ENCODE measurements around the gene TRAPPC14.
A peak's percentile ranks its signal among the peaks of the same experiment; 100 is the strongest.
"Not testable (repeated sequence)": the region's sequence is repeated elsewhere in the genome, so short reads cannot be mapped to it uniquely, and the experiment has no call there.

Gene TRAPPC14

DNA sequence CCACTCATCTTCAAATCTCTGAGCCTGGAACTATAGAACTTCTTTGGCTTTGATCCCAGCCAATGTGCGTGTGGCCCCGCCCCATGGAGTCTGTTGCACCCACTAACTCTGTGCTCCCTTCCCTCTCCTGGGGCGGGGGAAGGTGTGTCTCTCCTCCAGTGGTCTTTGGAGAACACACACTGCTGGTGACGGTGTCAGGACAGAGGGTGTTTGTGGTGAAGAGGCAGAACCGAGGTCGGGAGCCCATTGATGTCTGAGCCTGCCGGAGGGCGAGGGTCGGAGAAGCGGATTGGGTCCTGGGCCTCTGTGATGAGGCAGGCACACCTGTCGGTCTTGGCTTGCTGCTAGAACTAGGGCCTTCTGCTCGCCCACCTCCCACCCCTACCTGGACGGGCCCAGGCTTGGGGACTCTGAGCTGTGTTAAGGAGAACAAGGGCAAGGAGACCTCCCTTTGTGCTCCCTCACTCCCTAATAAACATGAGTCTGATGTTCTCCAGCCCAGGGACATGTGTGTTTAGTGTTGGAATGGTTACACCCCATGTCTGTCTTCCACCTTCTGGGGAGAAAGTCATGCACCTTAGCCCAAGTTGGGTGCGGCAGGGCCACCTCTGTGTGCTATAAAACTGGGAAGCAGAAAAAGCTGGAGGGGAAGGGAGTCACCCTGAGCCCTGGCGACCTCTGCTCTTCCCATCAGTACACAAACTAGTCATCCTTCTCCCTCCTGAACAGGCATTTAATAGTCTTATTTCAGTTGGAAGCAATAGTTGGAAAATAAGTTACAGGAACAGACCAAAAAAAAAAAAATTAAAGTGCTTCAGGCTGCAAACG, 4.6 kb downstream of the TRAPPC14 start:
- DNase-seq (ENCODE audit: low read depth), result no peak

DNA sequence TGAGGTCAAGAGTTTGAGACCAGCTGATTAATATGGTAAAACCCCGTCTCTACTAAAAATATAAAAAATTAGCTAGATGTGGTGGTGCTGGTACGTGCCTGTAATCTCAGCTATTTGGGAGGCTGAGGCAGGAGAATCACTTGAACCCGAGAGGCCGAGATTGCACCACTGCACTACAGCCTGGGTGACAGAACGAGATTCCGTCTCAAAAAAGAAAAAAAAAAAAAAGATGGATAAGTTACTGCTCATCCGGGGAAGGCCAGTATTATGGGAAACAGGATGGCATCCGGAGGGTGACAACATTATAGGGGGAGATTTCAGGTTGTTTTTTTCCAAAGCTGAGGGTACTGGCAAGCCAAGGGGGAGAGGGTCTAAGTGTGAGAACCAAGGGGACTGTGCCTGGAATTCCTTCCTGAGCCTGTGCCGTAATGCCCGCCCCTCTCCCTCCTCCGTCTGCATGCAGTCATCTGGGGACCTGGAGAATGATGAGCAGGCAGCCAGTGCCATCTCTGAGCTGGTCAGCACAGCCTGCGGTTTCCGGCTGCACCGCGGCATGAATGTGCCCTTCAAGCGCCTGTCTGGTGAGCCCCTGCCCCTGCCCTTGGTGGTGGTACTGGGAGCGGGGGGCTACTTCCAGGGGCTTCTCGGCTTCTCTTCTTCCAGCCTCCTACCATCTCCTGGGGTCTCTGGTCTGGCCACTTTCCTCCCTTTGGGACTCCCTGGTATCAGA, 5.4 kb downstream of the TRAPPC14 start:
- DNase-seq (ENCODE audit: low read depth), result no peak

DNA sequence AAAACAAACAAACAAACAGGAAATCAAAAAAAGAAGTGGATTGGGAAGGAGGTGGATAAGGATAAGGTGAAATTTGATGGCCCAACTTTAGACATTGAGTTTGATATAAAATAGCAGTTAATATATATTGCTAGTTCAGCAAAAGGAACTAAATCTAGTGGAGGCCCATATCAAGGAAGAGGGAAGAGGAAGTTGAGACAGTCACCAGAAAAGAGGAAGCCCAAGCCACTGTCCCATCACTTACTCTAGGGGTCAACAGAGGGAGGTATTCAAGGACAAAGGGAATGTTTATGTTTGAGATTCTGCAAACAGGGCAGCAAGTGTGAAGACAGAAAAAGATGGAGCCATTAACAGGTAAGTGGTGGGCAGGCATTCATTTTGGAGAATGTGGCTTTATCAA, 6.1 kb downstream of the TRAPPC14 start:
- DNase-seq (ENCODE audit: low read depth), result no peak

DNA sequence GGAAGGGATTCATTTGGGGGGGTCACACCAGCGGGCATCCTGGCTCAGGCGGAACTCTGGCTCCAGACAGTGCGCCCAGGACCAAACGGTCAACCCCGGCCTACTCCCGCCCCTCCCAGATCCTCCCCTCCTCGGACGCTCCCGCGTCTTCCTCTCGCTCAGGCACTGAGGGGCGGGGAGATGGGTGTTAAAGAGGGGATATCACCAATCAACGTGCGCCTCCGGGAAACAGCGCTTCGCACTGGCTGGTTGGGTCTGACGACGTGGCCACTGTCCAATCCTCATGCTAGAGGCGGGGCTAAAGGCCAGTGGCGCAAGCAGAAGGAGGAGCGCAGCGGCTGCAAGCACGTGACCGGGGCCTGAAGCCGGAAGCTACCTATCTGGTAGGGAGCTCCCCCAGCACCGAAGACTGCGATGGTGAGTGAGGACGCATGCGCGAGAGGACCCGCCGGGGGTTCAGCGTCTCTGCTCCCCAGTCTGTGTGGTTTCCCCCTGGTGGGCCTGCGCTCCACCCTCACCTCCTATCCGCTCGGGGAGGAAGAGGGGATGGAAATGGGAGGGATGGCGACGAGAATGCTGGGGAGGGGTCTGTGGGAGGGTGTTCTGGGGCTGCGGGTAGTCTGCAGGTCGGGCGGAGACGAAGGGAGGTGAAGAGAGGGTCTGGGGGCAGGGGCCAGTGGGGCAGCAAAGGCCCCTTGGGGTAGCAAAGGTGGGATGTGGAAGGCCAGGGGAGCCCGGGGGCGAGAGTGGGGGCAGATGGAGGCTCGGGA, 9.8 kb downstream of the TRAPPC14 start, which contains the start of gene LAMTOR4:
Gene LAMTOR4 (plus strand): TSS at position 360 of the 770 bp plus-strand sequence. CDS start 55 bp downstream, at position 415.
- DNase-seq (ENCODE audit: low read depth), result peak; percentile 96

DNA sequence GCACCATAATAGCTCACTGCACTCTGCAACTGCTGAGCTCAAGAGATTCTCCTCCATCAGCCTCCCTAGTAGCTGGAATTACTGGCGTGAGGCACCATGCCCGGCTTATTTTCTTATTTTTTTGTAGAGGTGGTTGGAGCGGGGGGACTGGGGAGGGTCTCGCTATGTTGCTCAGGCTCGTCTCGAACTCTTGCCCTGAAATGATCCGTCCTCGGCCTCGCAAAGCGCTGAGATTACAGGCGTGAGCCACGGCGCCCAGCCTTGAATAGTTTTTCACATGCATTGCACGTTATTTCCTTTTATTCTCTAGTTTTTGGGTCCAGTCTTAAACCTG, 10.3 kb downstream of the TRAPPC14 start:
- no peak for DNase-seq (ENCODE audit: low read depth)

DNA sequence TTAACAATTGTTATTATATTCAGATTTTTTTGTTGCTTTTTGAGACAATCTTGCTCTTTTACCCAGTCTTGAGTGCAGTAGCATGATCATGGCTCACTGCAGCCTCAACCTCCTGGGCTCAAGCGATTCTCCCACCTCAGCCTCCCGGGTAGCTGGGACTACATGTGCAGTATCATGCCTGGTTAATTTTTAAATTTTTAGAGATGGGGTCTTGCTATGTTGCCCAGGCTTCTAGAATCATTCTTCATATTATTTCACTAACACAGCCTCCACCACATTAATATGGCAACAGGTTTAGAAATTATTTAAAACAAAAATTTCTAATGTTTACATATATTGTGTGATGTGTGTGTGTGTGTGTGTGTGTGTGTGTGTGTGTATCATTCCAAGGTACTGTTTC, 11.2 kb downstream of the TRAPPC14 start:
- DNase-seq (ENCODE audit: low read depth), result no peak

DNA sequence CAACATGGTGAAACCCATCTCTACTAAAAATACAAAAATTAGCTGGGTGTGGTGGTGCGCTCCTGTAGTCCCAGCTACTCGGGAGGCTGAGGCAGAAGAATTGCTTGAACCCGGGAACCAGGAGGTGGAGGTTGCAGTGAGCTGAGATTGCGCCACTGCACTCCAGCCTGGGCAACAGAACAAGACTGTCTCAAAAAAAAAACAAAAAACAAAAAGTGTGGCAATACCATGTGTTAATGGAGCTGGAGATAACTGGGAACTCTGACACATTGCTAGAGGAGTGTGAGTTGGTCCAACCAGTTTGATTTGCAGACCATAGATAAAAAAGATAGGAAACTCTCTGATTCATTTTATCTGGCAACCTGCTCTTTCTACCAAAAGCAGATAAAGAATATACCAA, 12.2 kb downstream of the TRAPPC14 start:
- DNase-seq (ENCODE audit: low read depth), result not testable (repeated sequence)

DNA sequence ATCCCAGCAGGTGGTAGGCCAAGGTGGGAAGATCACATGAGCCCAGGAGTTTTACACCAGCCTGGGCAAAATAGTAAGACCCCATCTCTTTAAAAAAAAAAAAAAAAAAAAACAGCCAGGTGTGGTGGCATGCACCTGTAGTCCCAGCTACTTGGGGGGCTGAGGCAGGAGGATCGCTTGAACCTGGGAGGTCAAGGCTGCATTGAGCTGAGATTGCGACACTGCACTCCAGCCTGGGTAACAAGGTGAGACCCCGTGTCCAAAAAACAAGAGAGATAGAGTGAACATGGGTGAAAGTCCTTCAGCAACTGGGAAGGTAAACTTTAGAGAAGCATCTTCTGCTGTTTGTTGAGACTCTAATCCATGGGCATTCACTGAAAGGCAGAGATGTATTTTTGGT, 16.1 kb downstream of the TRAPPC14 start:
- DNase-seq (ENCODE audit: low read depth), result no peak

DNA sequence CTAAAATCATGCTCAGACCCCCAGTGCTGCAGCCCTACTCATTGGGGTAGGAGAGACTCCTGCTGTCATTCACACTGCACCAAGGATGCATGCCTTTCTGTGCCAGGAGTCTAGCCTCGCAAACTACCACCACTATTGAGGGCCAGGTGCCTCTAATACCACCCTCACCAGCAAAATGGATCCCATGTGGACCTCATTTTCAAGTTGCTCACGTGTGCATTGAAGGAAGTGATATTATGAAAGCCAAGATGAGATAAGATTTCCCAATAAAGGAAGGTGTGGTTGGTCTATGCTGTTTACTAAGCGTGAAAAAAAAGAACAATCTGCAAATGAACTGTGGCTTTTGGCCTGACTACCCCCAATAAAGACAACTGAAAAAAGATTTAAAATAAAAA, 17.0 kb downstream of the TRAPPC14 start:
- DNase-seq (ENCODE audit: low read depth), result no peak

DNA sequence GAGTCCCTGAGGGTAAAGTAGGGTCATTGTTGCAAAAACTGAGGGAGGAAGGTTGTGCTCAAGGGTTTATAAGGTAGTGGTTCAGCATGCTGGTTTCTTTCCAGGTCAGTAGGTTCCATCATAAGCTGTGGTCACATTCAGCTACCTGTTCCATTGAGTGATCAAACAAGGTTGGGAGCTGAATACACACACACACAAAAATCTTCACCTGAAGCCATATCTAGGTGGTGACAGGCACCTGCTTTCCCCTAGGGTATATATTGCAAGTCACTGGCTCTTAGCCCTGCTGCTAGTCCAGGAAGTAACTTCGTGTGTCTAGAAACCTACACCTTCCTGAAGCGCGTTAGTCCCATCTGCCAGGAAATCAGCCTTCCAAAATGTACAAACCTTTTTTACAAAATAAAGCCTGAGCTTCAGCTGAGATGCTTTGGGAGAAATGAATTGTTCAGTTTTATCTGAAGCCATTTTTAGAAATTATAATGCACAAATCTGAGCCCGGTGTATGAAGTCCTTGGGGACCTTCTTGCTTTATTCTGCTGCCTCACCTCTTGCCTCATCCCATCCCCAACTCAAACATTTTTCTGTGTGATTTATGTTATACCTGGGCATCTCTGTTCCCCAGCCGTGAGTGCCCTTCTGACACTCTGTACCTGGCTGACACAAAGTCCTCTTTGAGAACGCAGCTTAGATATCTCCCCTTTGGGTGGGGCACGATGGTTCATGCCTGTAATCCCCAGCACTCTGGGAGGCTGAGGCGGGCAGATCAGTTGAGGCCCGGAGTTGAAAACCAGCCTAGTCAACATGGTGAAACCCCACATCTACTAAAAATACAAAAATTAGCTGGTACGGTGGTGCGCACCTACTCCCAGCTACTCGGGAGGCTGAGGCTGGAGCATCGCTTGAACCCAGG, 20.4 kb downstream of the TRAPPC14 start:
- DNase-seq (ENCODE audit: low read depth), result no peak

DNA sequence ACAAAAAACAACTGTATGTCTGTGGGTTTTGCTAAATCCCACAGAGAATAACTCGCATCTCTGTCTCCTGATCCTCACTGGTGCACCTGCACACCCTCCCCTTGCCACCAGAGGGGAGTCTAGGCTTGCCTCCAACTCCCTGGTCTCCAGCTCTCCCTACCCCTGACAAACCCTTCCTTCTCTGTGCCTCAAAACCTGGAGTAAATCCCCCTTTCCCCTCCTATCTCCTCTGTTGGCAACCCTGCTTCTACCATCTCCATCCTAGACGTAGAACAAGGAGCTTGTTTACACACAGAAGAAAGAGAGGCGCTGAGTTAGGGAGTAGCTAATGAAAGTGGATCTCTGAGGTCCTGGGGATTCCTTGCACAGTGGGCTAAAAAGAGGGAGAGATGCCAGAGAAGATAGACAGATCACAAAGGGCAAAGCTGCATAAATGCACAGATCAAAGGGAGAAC, 25.8 kb downstream of the TRAPPC14 start:
- DNase-seq (ENCODE audit: low read depth), result peak; percentile 51

DNA sequence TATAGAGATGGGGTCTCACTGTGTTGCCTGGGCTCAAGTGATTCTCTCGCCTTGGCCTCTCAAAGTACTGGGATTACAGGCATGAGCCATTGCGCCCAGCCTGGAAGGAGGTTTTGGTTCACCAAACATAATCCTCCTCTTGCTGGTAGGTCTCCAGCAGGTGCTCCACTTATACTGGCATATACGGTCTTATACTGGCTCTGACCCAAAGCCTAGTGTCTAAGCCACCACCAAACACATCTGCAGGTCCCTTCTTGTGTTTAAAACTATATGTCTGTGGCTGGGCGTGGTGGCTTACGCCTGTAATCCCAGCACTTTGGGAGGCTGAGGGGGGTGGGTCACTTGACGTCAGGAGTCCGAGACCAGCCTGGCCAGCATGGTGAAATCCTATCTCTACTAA, 26.4 kb downstream of the TRAPPC14 start:
- no peak for DNase-seq (ENCODE audit: low read depth)

DNA sequence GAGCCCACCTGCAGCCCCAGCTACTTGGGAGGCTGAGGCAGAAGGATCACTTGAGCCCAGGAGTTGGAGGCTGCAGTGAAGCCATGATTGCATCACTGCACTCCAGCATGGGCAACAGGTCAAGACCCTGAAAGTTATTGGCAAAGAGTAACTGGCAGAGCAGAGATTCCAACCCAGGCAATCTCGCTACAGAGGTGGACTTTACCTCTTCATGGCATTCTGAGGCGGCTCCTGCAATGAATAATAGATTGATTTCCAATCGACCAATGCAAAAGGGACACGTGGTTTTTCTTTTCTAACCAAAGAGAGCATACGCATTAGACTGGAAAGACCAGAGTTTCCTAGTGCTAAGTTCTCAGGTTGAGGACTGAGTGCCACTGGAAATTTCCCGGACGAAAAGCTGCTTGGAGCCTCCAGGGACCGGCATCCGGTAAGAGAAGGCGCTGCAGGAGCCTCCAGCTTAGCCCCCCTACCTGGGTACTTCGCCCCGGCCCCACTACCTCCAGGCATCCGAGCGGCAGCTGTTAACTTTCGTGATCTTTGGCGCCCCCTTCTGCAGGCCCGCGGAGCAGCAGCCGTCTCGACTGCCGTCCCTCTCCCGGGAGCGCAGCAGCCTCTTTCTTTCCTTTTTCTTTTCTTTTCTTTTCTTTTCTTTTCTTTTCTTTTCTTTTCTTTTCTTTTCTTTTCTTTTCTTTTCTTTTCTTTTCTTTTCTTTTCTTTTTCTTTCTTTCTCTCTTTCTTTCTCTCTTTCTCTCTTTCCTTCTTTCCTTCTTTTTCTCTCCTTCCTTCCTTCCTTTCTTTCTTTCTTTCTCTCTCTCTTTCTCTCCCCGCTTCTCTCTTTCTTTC, 27.7 kb downstream of the TRAPPC14 start:
- DNase-seq (ENCODE audit: low read depth), result peak; percentile 74

DNA sequence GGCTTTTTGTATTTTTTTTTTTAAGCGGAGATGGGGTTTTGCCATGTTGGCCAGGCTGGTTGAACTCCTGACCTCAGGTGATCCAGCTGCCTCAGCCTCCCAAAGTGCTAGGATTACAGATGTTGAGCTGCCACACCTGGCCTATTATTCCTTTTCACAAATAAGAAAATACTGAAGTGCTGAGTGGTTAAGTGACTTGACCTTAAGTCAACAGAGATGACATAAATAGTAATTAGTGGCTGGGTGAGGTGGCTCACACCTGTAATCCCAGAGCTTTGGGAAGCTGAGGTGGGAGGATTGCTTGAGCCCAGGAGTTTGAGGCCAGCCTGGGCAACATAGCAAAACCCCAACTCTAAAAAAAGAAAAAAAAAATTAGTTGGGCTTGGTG, 28.3 kb downstream of the TRAPPC14 start:
- DNase-seq (ENCODE audit: low read depth), result not testable (repeated sequence)

DNA sequence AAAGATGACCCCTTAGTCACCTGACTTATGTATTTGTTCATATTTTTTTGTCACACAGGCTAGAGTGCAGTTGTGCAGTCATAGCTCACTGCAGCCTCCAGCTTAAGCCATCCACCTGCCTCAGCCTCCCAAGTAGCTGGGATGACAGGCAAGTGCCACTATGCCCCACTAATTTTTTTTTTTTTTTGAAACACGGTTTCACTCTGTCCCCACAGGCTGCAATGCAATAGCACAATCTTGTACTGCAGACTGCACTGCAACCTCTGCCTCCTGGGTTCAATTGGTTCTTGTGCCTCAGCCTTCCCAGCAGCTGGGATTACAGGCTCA, 29.9 kb downstream of the TRAPPC14 start:
- DNase-seq (ENCODE audit: low read depth), result no peak

DNA sequence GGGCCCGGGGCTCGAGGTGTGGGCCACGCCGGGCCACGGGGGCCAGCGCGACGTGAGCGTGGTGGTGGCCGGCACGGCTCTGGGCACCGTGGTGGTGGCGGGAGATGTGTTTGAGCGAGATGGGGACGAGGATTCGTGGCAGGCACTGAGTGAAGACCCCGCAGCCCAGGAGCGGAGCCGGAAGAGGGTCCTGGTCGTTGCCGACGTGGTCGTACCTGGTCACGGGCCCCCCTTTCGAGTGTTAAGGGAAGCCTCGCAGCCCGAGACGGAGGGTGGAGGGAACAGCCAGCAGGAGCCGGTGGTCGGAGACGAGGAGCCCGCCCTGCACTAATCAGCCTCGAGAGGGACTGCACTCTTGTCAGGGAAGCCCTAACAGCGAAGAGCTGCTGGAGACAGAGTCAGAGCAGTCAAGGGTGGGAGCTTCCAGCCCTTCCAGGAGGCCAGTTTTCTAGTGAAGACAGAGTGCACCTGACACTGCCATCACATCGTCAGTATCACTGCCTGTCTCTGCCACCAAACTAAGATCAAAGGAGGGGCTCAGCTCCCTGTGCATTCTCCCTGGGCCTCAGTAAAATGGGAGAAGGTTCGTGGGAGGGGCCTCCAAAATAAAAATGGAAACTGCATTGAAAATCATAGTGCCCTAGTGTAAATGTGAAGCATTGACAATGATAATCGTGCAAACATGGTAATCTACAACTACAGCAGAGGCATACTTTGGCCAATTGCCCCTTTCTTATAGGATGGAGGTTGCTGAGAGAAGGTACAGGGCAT, 30.5 kb downstream of the TRAPPC14 start:
- DNase-seq (ENCODE audit: low read depth), result peak; percentile 12

DNA sequence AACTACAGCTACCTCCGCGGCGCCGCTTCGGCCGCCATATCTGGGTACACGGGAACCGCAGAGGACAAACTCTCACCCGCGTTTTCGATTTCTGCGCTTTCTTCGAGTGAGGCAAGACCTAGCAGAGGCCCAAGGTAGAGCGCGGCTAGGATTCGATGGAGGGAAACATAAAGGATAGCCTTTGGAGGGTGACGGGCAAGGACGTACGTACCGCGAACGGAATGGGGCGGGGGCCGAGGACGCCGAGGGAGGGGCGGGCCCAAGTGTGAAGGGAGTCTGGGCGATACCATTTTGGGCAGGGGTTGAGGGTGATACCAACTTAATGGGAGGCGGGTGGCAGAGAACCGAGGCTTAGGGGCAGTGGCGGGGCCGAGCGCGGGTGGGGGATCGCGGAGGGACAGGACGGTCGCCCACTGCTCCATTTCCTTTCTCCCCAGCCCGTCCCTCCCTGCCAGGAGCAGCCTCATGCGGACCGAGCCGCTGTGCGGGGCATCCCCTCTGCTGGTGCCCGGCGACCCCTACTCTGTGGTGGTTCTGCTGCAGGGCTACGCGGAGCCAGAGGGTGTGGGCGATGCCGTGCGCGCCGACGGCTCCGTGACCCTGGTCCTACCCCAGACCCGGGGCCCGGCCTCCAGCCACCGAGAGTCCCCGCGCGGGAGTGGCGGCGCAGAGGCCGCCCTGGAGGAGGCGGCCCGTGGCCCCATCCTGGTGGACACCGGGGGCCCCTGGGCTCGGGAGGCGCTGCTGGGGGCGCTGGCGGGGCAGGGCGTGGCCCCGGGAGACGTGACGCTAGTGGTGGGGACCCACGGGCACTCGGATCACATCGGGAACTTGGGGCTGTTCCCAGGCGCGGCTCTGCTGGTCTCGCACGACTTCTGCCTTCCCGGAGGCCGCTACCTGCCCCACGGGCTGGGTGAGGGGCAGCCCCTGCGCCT, 31.3 kb downstream of the TRAPPC14 start, which contains the start of gene MBLAC1:
Gene MBLAC1 (plus strand): TSS at position 37 of the 935 bp plus-strand sequence. CDS start 429 bp downstream, at position 466.
- peak; percentile 87 for DNase-seq (ENCODE audit: low read depth)

DNA sequence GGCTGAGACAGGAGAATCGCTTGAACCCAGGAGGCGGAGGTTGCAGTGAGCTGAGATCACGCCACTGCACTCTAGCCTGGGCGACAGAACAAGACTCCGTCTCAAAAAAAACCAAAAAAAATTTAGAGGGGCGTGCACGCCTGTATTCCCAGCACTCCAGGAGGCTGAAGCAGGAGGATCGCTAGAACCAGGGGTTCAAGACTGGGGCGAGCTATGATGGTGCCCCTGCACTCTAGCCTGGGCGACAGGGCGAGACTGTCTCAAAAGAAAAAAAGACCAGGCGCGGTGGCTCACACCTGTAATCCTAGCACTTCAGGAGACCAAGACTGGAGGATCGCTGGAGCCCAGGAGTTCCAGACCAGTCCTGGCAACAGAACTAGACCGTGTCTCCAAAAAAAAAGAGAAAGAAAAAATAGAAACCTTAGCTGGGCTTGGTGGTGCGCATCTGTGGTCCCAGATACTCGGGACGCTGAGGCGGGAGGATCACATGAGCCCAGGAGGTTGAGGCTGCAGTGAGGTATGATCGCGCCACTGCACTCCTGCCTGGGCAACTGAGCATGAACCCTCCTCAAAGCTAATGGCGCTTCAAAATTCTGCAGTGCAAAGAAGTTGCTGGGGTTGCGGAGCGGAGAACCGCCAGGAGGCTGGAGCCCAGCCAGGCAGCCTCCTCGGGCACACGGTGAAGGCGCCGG, 32.1 kb downstream of the TRAPPC14 start:
- DNase-seq (ENCODE audit: low read depth), result no peak

Data from activated T-cell treated with anti-CD3 and anti-CD28 coated beads for 48 hours (primary cell).